ENCODE data around the gene TMEM238L. TPM values are rescaled to one million over a fixed set of nuclear protein-coding genes. Genes with fewer than 3 reads are reported as not detected.

Gene TMEM238L
- total RNA-seq, 3 donors from 2014 or later = 47.5 to 122 (median 76.5) TPM

- intact Hi-C loops (cut with DNase I, micrococcal nuclease) = no loop called here
- Histone ChIP-seq H3K9me3 (no peaks in the 10 kb centered on the region), H3K4me3 (no peak overlapping the region), H3K36me3 (ENCODE audit: low read depth) (no peaks in the 10 kb centered on the region), H3K4me1 (ENCODE audit: low read depth) (no peaks in the 10 kb centered on the region)
- TF ChIP-seq CTCF (IDR thresholded peaks at IDR 0.05) = no peak
- DNase-seq (no peak), ATAC-seq (no peak)
These were observed 48.9 kb downstream of the TMEM238L start for GRCh38 chr17:10754861-10755591.

GRCh38 chr17:10754109-10754508 lies 49.8 kb downstream of the TMEM238L start:
- TF ChIP-seq CTCF (IDR thresholded peaks at IDR 0.05) = no peak
- peak; percentile 19 for ATAC-seq
- Histone ChIP-seq H3K4me1 (ENCODE audit: low read depth) (no peaks in the 10 kb centered on the region), H3K9me3 (no peaks in the 10 kb centered on the region), H3K4me3 (no peak overlapping the region), H3K36me3 (ENCODE audit: low read depth) (no peaks in the 10 kb centered on the region)
- peak in 2 of 3 donors; percentile 61 to 69 for DNase-seq
- intact Hi-C loops (cut with DNase I, micrococcal nuclease) = no loop called here

GRCh38 chr17:10752696-10753095 lies 51.2 kb downstream of the TMEM238L start:
- H3K36me3 ChIP-seq (ENCODE audit: low read depth) = no peaks in the 10 kb centered on the region
- no peak for DNase-seq
- peak; percentile 20 for ATAC-seq
- intact Hi-C loops (cut with DNase I, micrococcal nuclease) = no loop called here
- TF ChIP-seq CTCF (IDR thresholded peaks at IDR 0.05) = no peak
- no peaks in the 10 kb centered on the region for H3K4me1 ChIP-seq (ENCODE audit: low read depth)
- no peaks in the 10 kb centered on the region for H3K9me3 ChIP-seq
- no peak overlapping the region for H3K4me3 ChIP-seq

GRCh38 chr17:10751563-10751962 lies 52.3 kb downstream of the TMEM238L start:
- Histone ChIP-seq H3K4me1 (ENCODE audit: low read depth) (no peaks in the 10 kb centered on the region), H3K9me3 (no peaks in the 10 kb centered on the region), H3K4me3 (no peak overlapping the region), H3K36me3 (ENCODE audit: low read depth) (no peaks in the 10 kb centered on the region)
- TF ChIP-seq CTCF (IDR thresholded peaks at IDR 0.05) = no peak
- ATAC-seq = no peak
- DNase-seq = no peak
- intact Hi-C loops (cut with DNase I, micrococcal nuclease) = no loop called here

- H3K36me3 ChIP-seq (ENCODE audit: low read depth) = no peaks in the 10 kb centered on the region
- DNase-seq = no peak
- H3K9me3 ChIP-seq = no peaks in the 10 kb centered on the region
- peaks cover 9% of the 10 kb centered on the region for H3K4me1 ChIP-seq (ENCODE audit: low read depth)
- ATAC-seq = no peak
- H3K4me3 ChIP-seq = no peak overlapping the region
- intact Hi-C loops (cut with DNase I, micrococcal nuclease) = no loop called here
- no peak for TF ChIP-seq CTCF (IDR thresholded peaks at IDR 0.05)
These were observed 53.7 kb downstream of the TMEM238L start for GRCh38 chr17:10750210-10750609.
